ENCODE data around the gene PHPT1. TPM values are rescaled to one million over a fixed set of nuclear protein-coding genes. Genes with fewer than 3 reads are reported as not detected.

The PHPT1 gene
- polyA plus RNA-seq, 1 experiment = 91.6 TPM

GRCh38 chr9:136855461-136856078, 6.4 kb downstream of the PHPT1 start:
- no peaks in the 10 kb centered on the region for H3K9me3 ChIP-seq (ENCODE audit: control insufficient read depth, insufficient read depth, low read length)
- H3K27ac ChIP-seq (ENCODE audit: low read depth, low read length) = no peak overlapping the region
- no peak for TF ChIP-seq CTCF (IDR thresholded peaks at IDR 0.05; ENCODE audit: low read depth, low read length)
- no peak overlapping the region for H3K4me3 ChIP-seq (ENCODE audit: low read depth, low read length)
- POLR2A ChIA-PET = no interaction called here
- DNase-seq (ENCODE audit: low read depth, low spot score) = no peak
- no peaks in the 10 kb centered on the region for H3K27me3 ChIP-seq (ENCODE audit: control insufficient read depth, insufficient read depth, low read length)
- CTCF ChIA-PET = no interaction called here

GRCh38 chr9:136856079-136856476, 6.9 kb downstream of the PHPT1 start:
- POLR2A ChIA-PET = no interaction called here
- DNase-seq (ENCODE audit: low read depth, low spot score) = no peak
- no peaks in the 10 kb centered on the region for H3K9me3 ChIP-seq (ENCODE audit: control insufficient read depth, insufficient read depth, low read length)
- CTCF ChIA-PET = no interaction called here
- no peak for TF ChIP-seq CTCF (IDR thresholded peaks at IDR 0.05; ENCODE audit: low read depth, low read length)
- H3K27me3 ChIP-seq (ENCODE audit: control insufficient read depth, insufficient read depth, low read length) = no peaks in the 10 kb centered on the region
- no peak overlapping the region for H3K4me3 ChIP-seq (ENCODE audit: low read depth, low read length)
- no peak overlapping the region for H3K27ac ChIP-seq (ENCODE audit: low read depth, low read length)

GRCh38 chr9:136856541-136857141, 7.4 kb downstream of the PHPT1 start:
- ChIA-PET CTCF (no interaction called here), POLR2A (no interaction called here)
- H3K27ac ChIP-seq (ENCODE audit: low read depth, low read length) = no peak overlapping the region
- no peak for DNase-seq (ENCODE audit: low read depth, low spot score)
- H3K27me3 ChIP-seq (ENCODE audit: control insufficient read depth, insufficient read depth, low read length) = no peaks in the 10 kb centered on the region
- no peak for TF ChIP-seq CTCF (IDR thresholded peaks at IDR 0.05; ENCODE audit: low read depth, low read length)
- no peak overlapping the region for H3K4me3 ChIP-seq (ENCODE audit: low read depth, low read length)
- H3K9me3 ChIP-seq (ENCODE audit: control insufficient read depth, insufficient read depth, low read length) = no peaks in the 10 kb centered on the region

GRCh38 chr9:136857166-136857565, 8.0 kb downstream of the PHPT1 start:
- ChIA-PET CTCF (interaction anchor here (0.7 kb wide), 1 partner anchor 14 kb away, joined by 3 read pairs; the partner anchor contains the start of gene AJM1), POLR2A (no interaction called here)
- no peak for TF ChIP-seq CTCF (IDR thresholded peaks at IDR 0.05; ENCODE audit: low read depth, low read length)
- H3K4me3 ChIP-seq (ENCODE audit: low read depth, low read length) = no peak overlapping the region
- no peak for DNase-seq (ENCODE audit: low read depth, low spot score)
- H3K27ac ChIP-seq (ENCODE audit: low read depth, low read length) = no peak overlapping the region
- H3K27me3 ChIP-seq (ENCODE audit: control insufficient read depth, insufficient read depth, low read length) = no peaks in the 10 kb centered on the region
- H3K9me3 ChIP-seq (ENCODE audit: control insufficient read depth, insufficient read depth, low read length) = no peaks in the 10 kb centered on the region

- Histone ChIP-seq H3K27ac (ENCODE audit: low read depth, low read length) (no peak overlapping the region), H3K27me3 (ENCODE audit: control insufficient read depth, insufficient read depth, low read length) (no peaks in the 10 kb centered on the region), H3K4me3 (ENCODE audit: low read depth, low read length) (no peak overlapping the region), H3K9me3 (ENCODE audit: control insufficient read depth, insufficient read depth, low read length) (no peaks in the 10 kb centered on the region)
- ChIA-PET POLR2A (interaction anchor here (0.6 kb wide), 1 partner anchor 14 kb away, joined by 3 read pairs; no protein-coding TSS in a partner anchor), CTCF (interaction anchor here (0.7 kb wide), 1 partner anchor 15 kb away, joined by 3 read pairs; the partner anchor contains the start of gene AJM1)
- TF ChIP-seq CTCF (IDR thresholded peaks at IDR 0.05; ENCODE audit: low read depth, low read length) = no peak
- no peak for DNase-seq (ENCODE audit: low read depth, low spot score)
Observed at GRCh38 chr9:136857581-136858412, 8.6 kb downstream of the PHPT1 start.
